A673 (cell line): ENCODE results near the gene USP40. TPM values are rescaled to one million over a fixed set of nuclear protein-coding genes. Genes with fewer than 3 reads are reported as not detected.

Experiments used
- BruUV-seq: library from RNA; stranded (reverse); fragments of 400-500 nt; replicated peaks from 2 replicates; lab custom pipeline; 2021; lab: Mats Ljungman, UMichigan
- CTCF ChIA-PET: fragments of 300-600 bp; sonication (Branson Sonifier 250); formaldehyde crosslinking; loops from one replicate; lab custom pipeline; 2022; ENCODE audit warnings: antibody characterized with exemption; lab: Charles Lee
- POLR2A ChIA-PET: fragments of 300-600 bp; sonication (Branson Sonifier 250); formaldehyde crosslinking; loops from one replicate; lab custom pipeline; 2022; ENCODE audit warnings: antibody characterized with exemption; ENCODE audit not compliant: low non-redundant PET; lab: Charles Lee
- DNase-seq: peaks from one replicate; pipeline ENCODE4 v3.0.0-alpha.2; 2015; ENCODE audit warnings: low spot score
- H3K27ac ChIP-seq: fragments of 200-600 bp; sonication (generic); 2 replicates; pipeline ENCODE4 v1.5.1; 2016; ENCODE audit warnings: mixed run types, low read depth, mild to moderate bottlenecking, mixed read lengths, antibody characterized with exemption, low read length; ENCODE audit not compliant: poor library complexity, severe bottlenecking
- H3K27me3 ChIP-seq: fragments of 200-600 bp; sonication (generic); replicated peaks from 2 replicates; pipeline ENCODE4 v1.6.1; 2017; ENCODE audit warnings: mixed run types, low read depth, mild to moderate bottlenecking, mixed read lengths, antibody characterized with exemption, low read length; ENCODE audit not compliant: insufficient read depth, poor library complexity
- H3K36me3 ChIP-seq: fragments of 200-600 bp; sonication (generic); 2 replicates; pipeline ENCODE4 v1.6.1; 2016; ENCODE audit warnings: mixed run types, mild to moderate bottlenecking, mixed read lengths, antibody characterized with exemption, low read length; ENCODE audit not compliant: insufficient read depth, poor library complexity, severe bottlenecking
- H3K4me1 ChIP-seq: fragments of 200-600 bp; sonication (generic); 2 replicates; pipeline ENCODE4 v1.6.1; 2017; ENCODE audit warnings: mixed run types, mild to moderate bottlenecking, mixed read lengths, antibody characterized with exemption, low read length; ENCODE audit not compliant: insufficient read depth, poor library complexity, severe bottlenecking
- H3K4me3 ChIP-seq: fragments of 200-600 bp; sonication (generic); 2 replicates; pipeline ENCODE4 v1.5.1; 2016; ENCODE audit warnings: low read depth, mixed run types, mild to moderate bottlenecking, mixed read lengths, low read length; ENCODE audit not compliant: poor library complexity, severe bottlenecking
- H3K9me3 ChIP-seq: fragments of 200-600 bp; sonication (generic); 2 replicates; pipeline ENCODE4 v1.6.1; 2016; ENCODE audit warnings: mixed run types, low read depth, mild to moderate bottlenecking, mixed read lengths, antibody characterized with exemption, low read length; ENCODE audit not compliant: poor library complexity, severe bottlenecking
- EZH2 ChIP-seq: fragments of 200-600 bp; sonication (generic); IDR thresholded peaks from 2 replicates; pipeline ENCODE4 v1.6.1; 2017; ENCODE audit warnings: borderline replicate concordance, low read depth, mild to moderate bottlenecking, mixed read lengths, antibody characterized with exemption, low read length; ENCODE audit not compliant: poor library complexity, severe bottlenecking
- intact Hi-C: fragments of 100-400 bp; cut with micrococcal nuclease; formaldehyde crosslinking; loops from one replicate; pipeline ENCODE4 v1.10.0; 2022; ENCODE audit not compliant: unreplicated experiment
- total RNA-seq: library from RNA; stranded (reverse); gene quantifications from 2 replicates; pipeline ENCODE4 v1.2.3, GENCODE V29; 2021
- TF ChIP-seq, protein P1 (sequence below): fragments of 300-800, 200-600 bp; sonication (generic); conservative IDR thresholded peaks from 2 replicates; pipeline ENCODE4 v1.5.1; 2017; ENCODE audit warnings: low read depth, mild to moderate bottlenecking, antibody characterized with exemption, low read length, moderate library complexity, mixed read lengths

Gene USP40
- total RNA-seq, 1 experiment from 2014 or later: 29.6 TPM

GRCh38 chr2:233492751-233493150, 73.8 kb downstream of the USP40 start:
- Histone ChIP-seq H3K27me3 (no peaks in the 10 kb centered on the region), H3K9me3 (no peaks in the 10 kb centered on the region), H3K4me3 (no peak overlapping the region), H3K27ac (no peak overlapping the region), H3K36me3 (no peaks in the 10 kb centered on the region), H3K4me1 (no peaks in the 10 kb centered on the region)
- POLR2A ChIA-PET: no interaction called here
- DNase-seq: no peak
- BruUV-seq: no TSS peak
- intact Hi-C loops: no loop called here
- no peak for TF ChIP-seq EZH2
- TF ChIP-seq, protein P1, sequence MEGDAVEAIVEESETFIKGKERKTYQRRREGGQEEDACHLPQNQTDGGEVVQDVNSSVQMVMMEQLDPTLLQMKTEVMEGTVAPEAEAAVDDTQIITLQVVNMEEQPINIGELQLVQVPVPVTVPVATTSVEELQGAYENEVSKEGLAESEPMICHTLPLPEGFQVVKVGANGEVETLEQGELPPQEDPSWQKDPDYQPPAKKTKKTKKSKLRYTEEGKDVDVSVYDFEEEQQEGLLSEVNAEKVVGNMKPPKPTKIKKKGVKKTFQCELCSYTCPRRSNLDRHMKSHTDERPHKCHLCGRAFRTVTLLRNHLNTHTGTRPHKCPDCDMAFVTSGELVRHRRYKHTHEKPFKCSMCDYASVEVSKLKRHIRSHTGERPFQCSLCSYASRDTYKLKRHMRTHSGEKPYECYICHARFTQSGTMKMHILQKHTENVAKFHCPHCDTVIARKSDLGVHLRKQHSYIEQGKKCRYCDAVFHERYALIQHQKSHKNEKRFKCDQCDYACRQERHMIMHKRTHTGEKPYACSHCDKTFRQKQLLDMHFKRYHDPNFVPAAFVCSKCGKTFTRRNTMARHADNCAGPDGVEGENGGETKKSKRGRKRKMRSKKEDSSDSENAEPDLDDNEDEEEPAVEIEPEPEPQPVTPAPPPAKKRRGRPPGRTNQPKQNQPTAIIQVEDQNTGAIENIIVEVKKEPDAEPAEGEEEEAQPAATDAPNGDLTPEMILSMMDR: no peak
- CTCF ChIA-PET: no interaction called here

- no TSS peak for BruUV-seq
- ChIA-PET POLR2A (no interaction called here), CTCF (no interaction called here)
- Histone ChIP-seq H3K9me3 (no peaks in the 10 kb centered on the region), H3K27me3 (no peaks in the 10 kb centered on the region), H3K36me3 (no peaks in the 10 kb centered on the region), H3K27ac (no peak overlapping the region), H3K4me1 (no peaks in the 10 kb centered on the region), H3K4me3 (no peak overlapping the region)
- TF ChIP-seq, protein P1: no peak
- no peak for TF ChIP-seq EZH2
- DNase-seq: no peak
- intact Hi-C loops: no loop called here
Observed at GRCh38 chr2:233492078-233492477, 74.5 kb downstream of the USP40 start.

DNA sequence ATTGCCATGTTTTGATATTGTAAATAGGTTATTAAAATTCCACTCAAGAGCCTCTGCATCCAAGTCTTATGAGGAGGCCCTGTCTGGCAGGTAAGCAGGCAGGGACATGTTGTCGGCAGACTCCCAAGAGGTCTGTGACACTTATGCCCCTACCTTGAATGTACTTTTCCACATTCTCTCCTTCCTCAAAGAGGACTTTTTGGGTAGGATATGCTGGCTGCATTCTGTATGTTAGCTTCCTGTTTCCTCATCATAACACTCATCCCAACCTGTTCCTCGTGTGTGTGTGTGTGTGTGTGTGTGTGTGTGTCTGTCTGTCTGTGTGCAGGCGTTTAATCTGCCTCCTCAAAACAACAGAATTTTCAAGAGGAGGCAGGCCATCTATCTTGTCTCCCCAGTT, 75.3 kb downstream of the USP40 start:
- no peaks in the 10 kb centered on the region for H3K4me1 ChIP-seq
- intact Hi-C loops: no loop called here
- no peak overlapping the region for H3K4me3 ChIP-seq
- H3K27ac ChIP-seq: no peak overlapping the region
- ChIA-PET CTCF (no interaction called here), POLR2A (no interaction called here)
- no peaks in the 10 kb centered on the region for H3K27me3 ChIP-seq
- no peak for DNase-seq
- TF ChIP-seq, protein P1: no peak
- TF ChIP-seq EZH2: no peak
- H3K9me3 ChIP-seq: no peaks in the 10 kb centered on the region
- H3K36me3 ChIP-seq: no peaks in the 10 kb centered on the region
- BruUV-seq: no TSS peak
